SU-DHL-6 (cell line): ENCODE data around the gene CDC42EP5.

ENCODE experiments used
- H2AFZ ChIP-seq: fragments of 200-600 bp; sonication (generic); 2 replicates; pipeline ENCODE4 v1.6.1; 2014; ENCODE audit warnings: low read depth, mild to moderate bottlenecking, moderate library complexity, mixed read lengths, antibody characterized with exemption, low read length; ENCODE audit not compliant: severe bottlenecking
- H3F3A ChIP-seq: fragments of 200-600 bp; shearing (Covaris generic); 2 replicates; pipeline ENCODE4 v1.6.0; 2016; ENCODE audit warnings: antibody characterized with exemption, mild to moderate bottlenecking; ENCODE audit not compliant: insufficient read depth
- H3K27ac ChIP-seq: fragments of 200-600 bp; sonication (generic); 2 replicates; pipeline ENCODE4 v1.5.1; 2016; ENCODE audit warnings: low read depth, mild to moderate bottlenecking, low read length, moderate library complexity, mixed read lengths
- H3K27me3 ChIP-seq: fragments of 200-600 bp; sonication (generic), shearing (Covaris generic); 2 replicates; pipeline ENCODE4 v1.6.0; 2014; ENCODE audit warnings: mild to moderate bottlenecking, low read length
- H3K36me3 ChIP-seq: fragments of 200-600 bp; sonication (generic); 2 replicates; pipeline ENCODE4 v1.6.1; 2014; ENCODE audit warnings: mild to moderate bottlenecking, low read length, mixed read lengths
- H3K4me2 ChIP-seq: fragments of 300-600, 200-600 bp; shearing (Covaris generic), sonication (generic); 2 replicates; pipeline ENCODE4 v1.6.0; 2014; ENCODE audit warnings: low read length, low read depth, mild to moderate bottlenecking; ENCODE audit not compliant: poor library complexity, severe bottlenecking
- H3K4me3 ChIP-seq: fragments of 200-600 bp; sonication (generic); 2 replicates; pipeline ENCODE4 v1.5.1; 2014; ENCODE audit warnings: antibody characterized with exemption, low read length, mild to moderate bottlenecking, mixed read lengths; ENCODE audit not compliant: insufficient read depth, poor library complexity, severe bottlenecking
- H3K79me2 ChIP-seq: fragments of 200-600 bp; sonication (generic); 2 replicates; pipeline ENCODE4 v1.6.1; 2014; ENCODE audit warnings: mild to moderate bottlenecking, low read length, moderate library complexity; ENCODE audit not compliant: insufficient read depth
- H3K9ac ChIP-seq: fragments of 200-600 bp; sonication (generic); 2 replicates; pipeline ENCODE4 v1.7.0; 2014; ENCODE audit warnings: mild to moderate bottlenecking, low read length
- H3K9me2 ChIP-seq: fragments of 200-600 bp; sonication (generic); replicated peaks from 2 replicates; pipeline ENCODE4 v1.6.1; 2014; ENCODE audit warnings: low read length; ENCODE audit not compliant: insufficient read depth
- H3K9me3 ChIP-seq: fragments of 200-600 bp; sonication (generic); 2 replicates; pipeline ENCODE4 v1.6.1; 2014; ENCODE audit warnings: low read length, mixed read lengths; ENCODE audit not compliant: insufficient read depth
- H4K20me1 ChIP-seq: fragments of 200-600 bp; sonication (generic); 2 replicates; pipeline ENCODE4 v1.6.1; 2014; ENCODE audit warnings: low read depth, mild to moderate bottlenecking, antibody characterized with exemption, low read length, moderate library complexity, mixed read lengths
- CTCF ChIP-seq: fragments of 200-600 bp; sonication (generic); IDR thresholded peaks from one replicate; pipeline ENCODE4 v1.5.1; 2017; ENCODE audit warnings: antibody characterized with exemption, mild to moderate bottlenecking, low read length, moderate library complexity; ENCODE audit not compliant: insufficient read depth, poor library complexity, severe bottlenecking
- EZH2phosphoT487 ChIP-seq: fragments of 200-600 bp; sonication (generic), shearing (Covaris generic); conservative IDR thresholded peaks from 2 replicates; pipeline ENCODE4 v1.6.1; 2018; ENCODE audit warnings: mild to moderate bottlenecking, antibody characterized with exemption, low read length, moderate library complexity, mixed read lengths

CDC42EP5 gene

GRCh38 chr19:54421521-54421920 lies 51.6 kb downstream of the CDC42EP5 start:
- Histone ChIP-seq H2AFZ (no peak overlapping the region), H4K20me1 (no peaks in the 10 kb centered on the region), H3K4me3 (no peak overlapping the region), H3K27me3 (no peaks in the 10 kb centered on the region), H3K4me2 (no peak overlapping the region), H3K9ac (no peak overlapping the region), H3K27ac (no peak overlapping the region), H3K79me2 (no peaks in the 10 kb centered on the region), H3K36me3 (no peaks in the 10 kb centered on the region), H3F3A (no peaks in the 10 kb centered on the region), H3K9me2 (no peaks in the 10 kb centered on the region), H3K9me3 (no peaks in the 10 kb centered on the region)
- TF ChIP-seq EZH2phosphoT487, result no peak
- no peak for TF ChIP-seq CTCF

- TF ChIP-seq EZH2phosphoT487 (no peak), CTCF (no peak)
- H3K4me3 ChIP-seq, result no peak overlapping the region
- no peak overlapping the region for H3K9ac ChIP-seq
- no peak overlapping the region for H3K27ac ChIP-seq
- H3K9me2 ChIP-seq, result no peaks in the 10 kb centered on the region
- no peaks in the 10 kb centered on the region for H3K27me3 ChIP-seq
- H3F3A ChIP-seq, result no peaks in the 10 kb centered on the region
- no peaks in the 10 kb centered on the region for H3K36me3 ChIP-seq
- H4K20me1 ChIP-seq, result no peaks in the 10 kb centered on the region
- no peak overlapping the region for H3K4me2 ChIP-seq
- H3K9me3 ChIP-seq, result no peaks in the 10 kb centered on the region
- no peak overlapping the region for H2AFZ ChIP-seq
- H3K79me2 ChIP-seq, result no peaks in the 10 kb centered on the region
Observed at GRCh38 chr19:54421169-54421516, 52.0 kb downstream of the CDC42EP5 start.

GRCh38 chr19:54420383-54421168 lies 52.5 kb downstream of the CDC42EP5 start:
- no peak overlapping the region for H3K27ac ChIP-seq

More at GRCh38 chr19:54420383-54421168, 52.5 kb downstream of the CDC42EP5 start:
- H3K36me3 ChIP-seq, result no peaks in the 10 kb centered on the region
- no peak overlapping the region for H3K4me3 ChIP-seq
- no peak overlapping the region for H3K9ac ChIP-seq
- no peaks in the 10 kb centered on the region for H4K20me1 ChIP-seq
- no peak overlapping the region for H3K4me2 ChIP-seq
- no peaks in the 10 kb centered on the region for H3K79me2 ChIP-seq
- no peaks in the 10 kb centered on the region for H3K9me3 ChIP-seq
- no peaks in the 10 kb centered on the region for H3F3A ChIP-seq
- H3K27me3 ChIP-seq, result no peaks in the 10 kb centered on the region
- H3K9me2 ChIP-seq, result no peaks in the 10 kb centered on the region
- H2AFZ ChIP-seq, result no peak overlapping the region
- TF ChIP-seq CTCF (no peak), EZH2phosphoT487 (no peak)
